Caco-2 (cell line): ENCODE results near the gene TTC17. TPM values are rescaled to one million over a fixed set of nuclear protein-coding genes. Genes with fewer than 3 reads are reported as not detected.

Experiments
- BruUV-seq: library from RNA; stranded (reverse); fragments of 400-500 nt; replicated peaks from 2 replicates; lab custom pipeline; 2021; lab: Mats Ljungman, UMichigan
- CTCF ChIA-PET: fragments of 300-600 bp; sonication (Branson Sonifier 250); formaldehyde crosslinking; loops from one replicate; lab custom pipeline; 2022; ENCODE audit warnings: antibody characterized with exemption; lab: Charles Lee
- POLR2A ChIA-PET: fragments of 300-600 bp; sonication (Branson Sonifier 250); formaldehyde crosslinking; loops from one replicate; lab custom pipeline; 2022; ENCODE audit warnings: antibody characterized with exemption; lab: Charles Lee
- DNase-seq, 2 experiments: peaks; one replicate each; pipeline versions ENCODE4 v3.0.0 to v3.0.0-alpha.2; 2020 to 2022
- H3K27me3 ChIP-seq: replicated peaks from 2 replicates; pipeline ENCODE4 v1.6.0; 2011; ENCODE audit warnings: low read length; ENCODE audit not compliant: control insufficient read depth, insufficient read depth
- H3K36me3 ChIP-seq: 2 replicates; pipeline ENCODE4 v1.5.1; 2011; ENCODE audit warnings: low read length; ENCODE audit not compliant: control insufficient read depth, insufficient read depth
- H3K4me1 ChIP-seq: fragments of 250-450 bp; sonication (Bioruptor Pico); 2 replicates; pipeline ENCODE4 v1.5.1; 2020; ENCODE audit warnings: mild to moderate bottlenecking
- H3K4me3 ChIP-seq: 2 replicates; pipeline ENCODE4 v1.5.1; 2011; ENCODE audit warnings: low read depth, mild to moderate bottlenecking, control low read depth, low read length
- H3K9me3 ChIP-seq: fragments of 250-450 bp; sonication (Bioruptor Pico); 2 replicates; pipeline ENCODE4 v1.5.1; 2020; ENCODE audit warnings: mild to moderate bottlenecking, moderate library complexity
- H3K27ac Mint-ChIP-seq: one replicate; pipeline ENCODE4 v1.8.0; 2022; ENCODE audit warnings: mixed read lengths; ENCODE audit not compliant: unreplicated experiment
- H3K27me3 Mint-ChIP-seq: one replicate; pipeline ENCODE4 v1.8.0; 2022; ENCODE audit warnings: mixed read lengths; ENCODE audit not compliant: insufficient read depth, unreplicated experiment
- H3K36me3 Mint-ChIP-seq: one replicate; pipeline ENCODE4 v1.8.0; 2022; ENCODE audit warnings: mild to moderate bottlenecking, mixed read lengths; ENCODE audit not compliant: insufficient read depth, unreplicated experiment
- H3K4me1 Mint-ChIP-seq: one replicate; pipeline ENCODE4 v1.8.0; 2022; ENCODE audit warnings: low read depth, mixed read lengths; ENCODE audit not compliant: unreplicated experiment
- H3K4me3 Mint-ChIP-seq: one replicate; pipeline ENCODE4 v1.8.0; 2022; ENCODE audit warnings: mild to moderate bottlenecking, moderate library complexity, mixed read lengths; ENCODE audit not compliant: unreplicated experiment
- H3K9me3 Mint-ChIP-seq: one replicate; pipeline ENCODE4 v1.8.0; 2022; ENCODE audit warnings: mixed read lengths; ENCODE audit not compliant: unreplicated experiment
- CTCF ChIP-seq, 2 experiments: fragments of 200-600 bp in 1 of 2; IDR thresholded peaks; 1 replicate in 1 of 2; 2 replicates in 1 of 2; pipeline versions ENCODE4 v1.5.1 to v1.8.0; 2011 to 2022; ENCODE audit warnings: antibody characterized with exemption in 1 of 2, control low read depth in 1 of 2, inconsistent platforms in 1 of 2, low read depth in 1 of 2, low read length in 1 of 2, mild to moderate bottlenecking in 1 of 2, moderate library complexity in 1 of 2; ENCODE audit not compliant: insufficient read depth in 1 of 2, severe bottlenecking in 1 of 2, unreplicated experiment in 1 of 2
- intact Hi-C: fragments of 100-400 bp; cut with micrococcal nuclease; formaldehyde crosslinking; loops from one replicate; pipeline ENCODE4 v1.10.0; 2022; ENCODE audit not compliant: unreplicated experiment
- total RNA-seq: library from RNA; stranded (reverse); gene quantifications from 2 replicates; pipeline ENCODE4 v1.2.3, GENCODE V29; 2022

Gene TTC17
- total RNA-seq, 1 experiment from 2014 or later, result 73.1 TPM

GRCh38 chr11:43443811-43444210 lies 85.1 kb downstream of the TTC17 start:
- Histone ChIP-seq H3K9me3 (no peaks in the 10 kb centered on the region), H3K4me1 (no peaks in the 10 kb centered on the region), H3K27me3 (no peaks in the 10 kb centered on the region), H3K4me3 (no peak overlapping the region), H3K36me3 (peaks cover 6% of the 10 kb centered on the region; the same call in 1 of the 2 replicates)
- no peak for TF ChIP-seq CTCF (IDR thresholded peaks at IDR 0.05; ENCODE audit: insufficient read depth in 1 of 2, low read depth in 1 of 2, low read length in 1 of 2, severe bottlenecking in 1 of 2, unreplicated experiment in 1 of 2)
- H3K9me3 Mint-ChIP-seq, result no peaks in the 10 kb centered on the region
- intact Hi-C loops, result no loop called here
- no peak for DNase-seq
- POLR2A ChIA-PET, result no interaction called here
- H3K4me3 Mint-ChIP-seq, result no peak overlapping the region
- no TSS peak for BruUV-seq
- peaks cover 61% of the 10 kb centered on the region for H3K36me3 Mint-ChIP-seq
- H3K27ac Mint-ChIP-seq, result no peak overlapping the region
- H3K4me1 Mint-ChIP-seq, result no peaks in the 10 kb centered on the region
- CTCF ChIA-PET, result no interaction called here
- H3K27me3 Mint-ChIP-seq, result no peaks in the 10 kb centered on the region

- no peak overlapping the region for H3K4me3 Mint-ChIP-seq
- no peak for TF ChIP-seq CTCF (IDR thresholded peaks at IDR 0.05; ENCODE audit: insufficient read depth in 1 of 2, low read depth in 1 of 2, low read length in 1 of 2, severe bottlenecking in 1 of 2, unreplicated experiment in 1 of 2)
- no peak overlapping the region for H3K4me3 ChIP-seq
- H3K36me3 Mint-ChIP-seq, result peaks cover 73% of the 10 kb centered on the region
- intact Hi-C loops, result no loop called here
- BruUV-seq, result no TSS peak
- no peaks in the 10 kb centered on the region for H3K9me3 ChIP-seq
- no peaks in the 10 kb centered on the region for H3K9me3 Mint-ChIP-seq
- no peak for DNase-seq
- H3K4me1 Mint-ChIP-seq, result no peaks in the 10 kb centered on the region
- CTCF ChIA-PET, result no interaction called here
- no peaks in the 10 kb centered on the region for H3K27me3 ChIP-seq
- peaks cover 4% of the 10 kb centered on the region; the same call in 1 of the 2 replicates for H3K36me3 ChIP-seq
- H3K27ac Mint-ChIP-seq, result no peak overlapping the region
- H3K4me1 ChIP-seq, result no peaks in the 10 kb centered on the region
- POLR2A ChIA-PET, result no interaction called here
- H3K27me3 Mint-ChIP-seq, result no peaks in the 10 kb centered on the region
Observed at GRCh38 chr11:43447151-43447550, 88.4 kb downstream of the TTC17 start.

- Histone ChIP-seq H3K27me3 (no peaks in the 10 kb centered on the region), H3K4me3 (no peak overlapping the region), H3K9me3 (no peaks in the 10 kb centered on the region), H3K4me1 (no peaks in the 10 kb centered on the region), H3K36me3 (0 out of 2 replicates have a peak, but pooled peaks cover 5% of the 10 kb centered on the region)
- Mint-ChIP-seq H3K9me3 (no peaks in the 10 kb centered on the region), H3K4me1 (no peaks in the 10 kb centered on the region), H3K27me3 (no peaks in the 10 kb centered on the region), H3K4me3 (no peak overlapping the region), H3K36me3 (peaks cover 25% of the 10 kb centered on the region), H3K27ac (no peak overlapping the region)
- no peak for TF ChIP-seq CTCF (IDR thresholded peaks at IDR 0.05; ENCODE audit: insufficient read depth in 1 of 2, low read depth in 1 of 2, low read length in 1 of 2, severe bottlenecking in 1 of 2, unreplicated experiment in 1 of 2)
- CTCF ChIA-PET, result no interaction called here
- no peak for DNase-seq
- no TSS peak for BruUV-seq
- POLR2A ChIA-PET, result no interaction called here
- intact Hi-C loops, result no loop called here
Observed at GRCh38 chr11:43458486-43458885, 99.8 kb downstream of the TTC17 start.
